Tibial artery (tissue), 4 donors: ENCODE results near the gene CYP27B1.
A peak's percentile ranks its signal among the peaks of the same experiment; 100 is the strongest.
"Not testable (repeated sequence)": the region's sequence is repeated elsewhere in the genome, so short reads cannot be mapped to it uniquely, and the experiment has no call there.

ENCODE experiments used
- DNase-seq, 2 donors: peaks; one replicate each; pipeline ENCODE4 v3.0.0-alpha.2; 2019
- H3K27ac ChIP-seq, 2 donors: fragments of 200-600 bp; sonication (generic) in 1 of 2; 1 replicate in 1 of 2; 2 replicates in 1 of 2; pipeline ENCODE4 v1.5.1; 2018 to 2019; ENCODE audit warnings: mild to moderate bottlenecking in 1 of 2
- H3K27me3 ChIP-seq, 2 donors: fragments of 200-600 bp; sonication (generic) in 1 of 2; one replicate each; pipeline versions ENCODE4 v1.5.1 to v1.6.0; 2016 to 2019
- H3K36me3 ChIP-seq, 3 donors: fragments of 200-600 bp; sonication (generic) in 2 of 3; one replicate each; pipeline ENCODE4 v1.5.1; 2016 to 2019; ENCODE audit warnings: mild to moderate bottlenecking in 2 of 3
- H3K4me1 ChIP-seq, 4 donors: fragments of 200-600 bp; sonication (generic) in 2 of 4; 1 replicate in 3 of 4; 2 replicates in 1 of 4; pipeline ENCODE4 v1.5.1; 2016 to 2019
- H3K4me3 ChIP-seq, 2 donors: fragments of 200-600 bp; sonication (generic) in 1 of 2; 1 replicate in 1 of 2; 2 replicates in 1 of 2; pipeline ENCODE4 v1.5.1; 2018 to 2019; ENCODE audit warnings: mild to moderate bottlenecking in 2 of 2
- H3K9me3 ChIP-seq, 3 donors: fragments of 200-600 bp; sonication (generic) in 1 of 3; one replicate each; pipeline ENCODE4 v1.5.1; 2016 to 2019
- CTCF ChIP-seq, 2 experiments: fragments of 200-600 bp in 1 of 2; fragments of 450-650 bp in 1 of 2; IDR thresholded peaks; one replicate each; pipeline ENCODE4 v1.5.1; 2017 to 2019; ENCODE audit warnings: antibody characterized with exemption in 2 of 2, mild to moderate bottlenecking in 1 of 2, moderate library complexity in 1 of 2
- intact Hi-C: fragments of 100-400 bp; cut with DNase I; formaldehyde crosslinking; loops from one replicate; pipeline ENCODE4 v1.15.0; 2023; ENCODE audit warnings: low total_unique reads

CYP27B1 gene

GRCh38 chr12:57775044-57775443 is 8.2 kb upstream of the CYP27B1 start:
- no peaks in the 10 kb centered on the region for H3K9me3 ChIP-seq
- no peaks in the 10 kb centered on the region for H3K27me3 ChIP-seq
- H3K4me3 ChIP-seq: no peak overlapping the region
- H3K36me3 ChIP-seq: peaks cover 0 to 20% (median 0%) of the 10 kb centered on the region in 3 donors
- intact Hi-C loops: no loop called here
- DNase-seq: no peak
- H3K4me1 ChIP-seq: peaks cover 0 to 21% (median 16%) of the 10 kb centered on the region in 4 donors
- no peak overlapping the region for H3K27ac ChIP-seq
- TF ChIP-seq CTCF (IDR thresholded peaks at IDR 0.05): no peak

GRCh38 chr12:57774634-57775033 is 7.8 kb upstream of the CYP27B1 start:
- peak in 1 of 2 donors; percentile 27 for DNase-seq
- peaks cover 0 to 18% (median under 1%) of the 10 kb centered on the region in 3 donors for H3K36me3 ChIP-seq
- H3K4me3 ChIP-seq, H3K9me3 ChIP-seq, H3K27ac ChIP-seq, H3K27me3 ChIP-seq, intact Hi-C loops: not testable (repeated sequence)
- peaks cover 0 to 21% (median 16%) of the 10 kb centered on the region in 4 donors for H3K4me1 ChIP-seq

- peak; percentile 72 to 86 for DNase-seq
- intact Hi-C loops: no loop called here
- Histone ChIP-seq H3K27me3 (no peaks in the 10 kb centered on the region), H3K4me1 (peaks cover 0 to 21% (median 16%) of the 10 kb centered on the region in 4 donors), H3K9me3 (no peaks in the 10 kb centered on the region), H3K4me3 (peak within 1 kb of the TSS; percentile 68 to 90), H3K36me3 (peaks cover 0 to 34% (median 12%) of the 10 kb centered on the region in 3 donors), H3K27ac (peak within 1 kb of the TSS; percentile 91 to 92)
- peak in 1 of 2 experiments; percentile 12 for TF ChIP-seq CTCF (IDR thresholded peaks at IDR 0.05)
Measured at GRCh38 chr12:57772429-57773322, 5.8 kb upstream of the CYP27B1 start, which contains the start of gene EEF1AKMT3. TSS of gene EEF1AKMT3 (plus strand) at chr12:57772614. CDS start at chr12:57772725, 111 bp downstream.

- Histone ChIP-seq H3K4me3 (peak within 1 kb of the TSS; percentile 68 to 90), H3K36me3 (peaks cover 0 to 31% (median 12%) of the 10 kb centered on the region in 3 donors), H3K9me3 (no peaks in the 10 kb centered on the region), H3K4me1 (peaks cover 0 to 26% (median 20%) of the 10 kb centered on the region in 4 donors), H3K27ac (peak within 1 kb of the TSS; percentile 91 to 92), H3K27me3 (no peaks in the 10 kb centered on the region)
- DNase-seq: peak; percentile 96 to 97
- intact Hi-C loops: no loop called here
- no peak for TF ChIP-seq CTCF (IDR thresholded peaks at IDR 0.05)
Measured at GRCh38 chr12:57771873-57772428, 5.1 kb upstream of the CYP27B1 start, which contains the start of gene METTL1. TSS of gene METTL1 (minus strand) at chr12:57772105. CDS start at chr12:57772083, 22 bp downstream.

GRCh38 chr12:57771236-57771872 is 4.5 kb upstream of the CYP27B1 start:
- Histone ChIP-seq H3K27ac (peak overlapping the region; percentile 91 to 92), H3K4me1 (peaks cover 0 to 32% (median 25%) of the 10 kb centered on the region in 4 donors), H3K36me3 (peaks cover 0 to 29% (median 12%) of the 10 kb centered on the region in 3 donors), H3K27me3 (no peaks in the 10 kb centered on the region), H3K4me3 (peak overlapping the region; percentile 68 to 90), H3K9me3 (no peaks in the 10 kb centered on the region)
- DNase-seq: peak; percentile 88 to 91
- TF ChIP-seq CTCF (IDR thresholded peaks at IDR 0.05): no peak
- intact Hi-C loops: no loop called here
